A549 (cell line): ENCODE measurements around the gene OVCH2. TPM values are rescaled to one million over a fixed set of nuclear protein-coding genes. Genes with fewer than 3 reads are reported as not detected.

Experiments
- ATAC-seq, 2 experiments: fragments of 200-7000 bp in 1 of 2; fragments of >200 bp in 1 of 2; cut with Nextera tagmentation in 1 of 2; cut with Tn5 transposase in 1 of 2; 3 replicates each; pipeline versions ENCODE4 v1.8.0 to v1.9.1; 2018 to 2020; ENCODE audit warnings: mild to moderate bottlenecking in 1 of 2, moderate library complexity in 1 of 2
- CTCF ChIA-PET: fragments of 300-600 bp; sonication (Branson Sonifier 250); formaldehyde crosslinking; extraction: SDS; loops from one replicate; lab custom pipeline; 2021; ENCODE audit warnings: antibody characterized with exemption, inconsistent platforms; lab: Yijun Ruan, JAX
- POLR2A ChIA-PET: fragments of 350-600 bp; formaldehyde crosslinking; extraction: SDS; loops from one replicate; lab custom pipeline; 2021; ENCODE audit warnings: antibody characterized with exemption, inconsistent platforms; lab: Yijun Ruan, JAX
- DNase-seq, 2 experiments: peaks; one replicate each; pipeline versions ENCODE4 v3.0.0 to v3.0.0-alpha.2; 2011 to 2016; ENCODE audit warnings: low read depth in 1 of 2, low spot score in 1 of 2
- FAIRE-seq: peaks from 2 replicates; lab custom pipeline; 2011; peaks lifted over from hg19 to GRCh38; lab: Jason Lieb, UNC
- H3K27ac ChIP-seq, 2 experiments: fragments of >200 bp; sonication (Bioruptor Twin); formaldehyde crosslinking; 3 replicates each; pipeline ENCODE4 v1.5.1; 2016 to 2017
- H3K4me1 ChIP-seq: fragments of >200 bp; sonication (Bioruptor Twin); formaldehyde crosslinking; 3 replicates; pipeline ENCODE4 v1.6.1; 2016
- H3K4me2 ChIP-seq: fragments of >200 bp; sonication (Bioruptor Twin); formaldehyde crosslinking; 3 replicates; pipeline ENCODE4 v1.6.1; 2016
- H3K4me3 ChIP-seq: fragments of >200 bp; sonication (Bioruptor Twin); formaldehyde crosslinking; 3 replicates; pipeline ENCODE4 v1.5.1; 2016
- H3K9me3 ChIP-seq: fragments of >200 bp; sonication (Bioruptor Twin); formaldehyde crosslinking; 3 replicates; pipeline ENCODE4 v1.6.1; 2016
- BHLHE40 ChIP-seq: IDR thresholded peaks from 2 replicates; pipeline ENCODE4 v1.6.1; 2012; ENCODE audit warnings: low read depth, low read length, inconsistent platforms
- CHD2 ChIP-seq: fragments of 150-350 bp; IDR thresholded peaks from 2 replicates; pipeline ENCODE4 v1.6.1; 2014; ENCODE audit warnings: low read length; ENCODE audit not compliant: partially characterized antibody
- CHD4 ChIP-seq: fragments of 200-600 bp; sonication (generic); IDR thresholded peaks from 2 replicates; pipeline ENCODE4 v1.6.1; 2016; ENCODE audit warnings: antibody characterized with exemption, mild to moderate bottlenecking, borderline replicate concordance
- EHF ChIP-seq: fragments of 250-450 bp; sonication (Bioruptor Pico); IDR thresholded peaks from 2 replicates; pipeline ENCODE4 v1.5.0; 2020; ENCODE audit warnings: mild to moderate bottlenecking
- EP300 ChIP-seq, 2 experiments: fragments of >200 bp; sonication (Bioruptor Twin); formaldehyde crosslinking; IDR thresholded peaks; 2 replicates in 1 of 2; 3 replicates in 1 of 2; pipeline ENCODE4 v1.6.1; 2016 to 2017
- ESRRA ChIP-seq: fragments of 150-350 bp; IDR thresholded peaks from 2 replicates; pipeline ENCODE4 v1.6.1; 2014; ENCODE audit warnings: mild to moderate bottlenecking, low read length, borderline replicate concordance
- FOSL2 ChIP-seq, 2 experiments: fragments of 450-650 bp in 1 of 2; fragments of >200 bp in 1 of 2; sonication (Bioruptor Twin) in 1 of 2; formaldehyde crosslinking; IDR thresholded peaks; 2 replicates each; pipeline versions ENCODE4 v1.5.0 to v1.6.1; 2016 to 2020; ENCODE audit warnings: mild to moderate bottlenecking in 1 of 2, moderate library complexity in 1 of 2
- GATA3 ChIP-seq: IDR thresholded peaks from 2 replicates; pipeline ENCODE4 v1.6.1; 2012; ENCODE audit warnings: borderline replicate concordance
- HES2 ChIP-seq: fragments of >200 bp; sonication (Bioruptor Twin); formaldehyde crosslinking; IDR thresholded peaks from 2 replicates; pipeline ENCODE4 v1.6.1; 2016
- HEYL ChIP-seq: fragments of 250-450 bp; sonication (Bioruptor Pico); IDR thresholded peaks from 2 replicates; pipeline ENCODE4 v1.8.0; 2021; ENCODE audit warnings: mild to moderate bottlenecking, moderate library complexity
- HOXB13 ChIP-seq: fragments of 250-450 bp; sonication (Bioruptor Pico); IDR thresholded peaks from 2 replicates; pipeline ENCODE4 v1.5.0; 2020; ENCODE audit warnings: low read depth, mild to moderate bottlenecking, moderate library complexity
- MAFK ChIP-seq: fragments of 450-650 bp; IDR thresholded peaks from 2 replicates; pipeline ENCODE4 v1.6.1; 2014; ENCODE audit not compliant: partially characterized antibody
- MAZ ChIP-seq: fragments of 150-350 bp; IDR thresholded peaks from 2 replicates; pipeline ENCODE4 v1.6.1; 2014; ENCODE audit warnings: antibody characterized with exemption, low read depth, low read length, borderline replicate concordance
- POLR2A ChIP-seq: IDR thresholded peaks from 2 replicates; pipeline ENCODE4 v1.6.1; 2012; ENCODE audit warnings: mild to moderate bottlenecking, low read length
- REST ChIP-seq: fragments of 200-600 bp; sonication (generic); IDR thresholded peaks from 2 replicates; pipeline ENCODE4 v1.6.1; 2016; ENCODE audit warnings: antibody characterized with exemption, mild to moderate bottlenecking, moderate library complexity
- RFX5 ChIP-seq: fragments of 450-650 bp; IDR thresholded peaks from 2 replicates; pipeline ENCODE4 v1.7.1; 2014; ENCODE audit warnings: antibody characterized with exemption, mild to moderate bottlenecking, moderate library complexity
- SREBF2 ChIP-seq: fragments of 450-650 bp; IDR thresholded peaks from 2 replicates; pipeline ENCODE4 v1.6.1; 2014; ENCODE audit warnings: mild to moderate bottlenecking, moderate library complexity
- TFCP2L1 ChIP-seq: fragments of 250-450 bp; sonication (Bioruptor Pico); IDR thresholded peaks from 2 replicates; pipeline ENCODE4 v1.5.0; 2021; ENCODE audit warnings: mild to moderate bottlenecking
- ZNF302 ChIP-seq: fragments of 250-450 bp; sonication (Bioruptor Pico); IDR thresholded peaks from 2 replicates; pipeline ENCODE4 v1.9.0; 2021; ENCODE audit warnings: inconsistent platforms, mild to moderate bottlenecking, moderate library complexity
- ZSCAN20 ChIP-seq: fragments of 250-450 bp; sonication (Bioruptor Pico); IDR thresholded peaks from 2 replicates; pipeline ENCODE4 v1.8.0; 2022; ENCODE audit warnings: mild to moderate bottlenecking, moderate library complexity
- WGBS: methylation state at CpG from one replicate; pipeline ENCODE4 v1.1.6; 2017; ENCODE audit errors: missing lambda C conversion rate; 5-methylcytosine and 5-hydroxymethylcytosine counted together
- polyA plus RNA-seq, 4 experiments: library from polyadenylated mRNA; depleted of rRNA in 3 of 4; stranded (reverse); fragments of >200 nt; fragmentation: RNase III in 1 of 4; extraction: RNeasy Plus Mini Kit Qiagen cat#74134 plus additional on column Dnase treatment in 1 of 4; gene quantifications; 2 replicates in 3 of 4; 3 replicates in 1 of 4; pipeline ENCODE4 v1.2.3, GENCODE V29; 2011 to 2017
- TF ChIP-seq, protein P1 (sequence below): fragments of >200 bp; sonication (Bioruptor Twin); formaldehyde crosslinking; IDR thresholded peaks from 3 replicates; pipeline ENCODE4 v1.5.1; 2016
- TF ChIP-seq, protein P2 (sequence below): IDR thresholded peaks from 2 replicates; pipeline ENCODE4 v1.6.1; 2012
- TF ChIP-seq, protein P3 (sequence below): fragments of 450-650 bp; IDR thresholded peaks from 2 replicates; pipeline ENCODE4 v1.6.1; 2014; ENCODE audit warnings: antibody characterized with exemption

Gene OVCH2
- polyA plus RNA-seq, 2 of the 4 experiments (the other 2 are of a cell fraction), result not detected

- no peak for DNase-seq
- ChIA-PET POLR2A (no interaction called here), CTCF (interaction anchor here (1.0 to 4.6 kb wide), 3 partner anchors 10 to 112 kb away, joined by 3 to 26 read pairs (median 3); partner anchors contain the start of gene CYB5R2)
- Histone ChIP-seq H3K4me2 (no peak overlapping the region), H3K9me3 (no peaks in the 10 kb centered on the region), H3K27ac (no peak overlapping the region), H3K4me1 (no peaks in the 10 kb centered on the region), H3K4me3 (no peak overlapping the region)
- WGBS, result 33% methylated on average over 2 of the region's 2 CpGs
- no peak for FAIRE-seq
- no peak for ATAC-seq
- no peak for TF ChIP-seq MAFK
- TF ChIP-seq, protein P1, sequence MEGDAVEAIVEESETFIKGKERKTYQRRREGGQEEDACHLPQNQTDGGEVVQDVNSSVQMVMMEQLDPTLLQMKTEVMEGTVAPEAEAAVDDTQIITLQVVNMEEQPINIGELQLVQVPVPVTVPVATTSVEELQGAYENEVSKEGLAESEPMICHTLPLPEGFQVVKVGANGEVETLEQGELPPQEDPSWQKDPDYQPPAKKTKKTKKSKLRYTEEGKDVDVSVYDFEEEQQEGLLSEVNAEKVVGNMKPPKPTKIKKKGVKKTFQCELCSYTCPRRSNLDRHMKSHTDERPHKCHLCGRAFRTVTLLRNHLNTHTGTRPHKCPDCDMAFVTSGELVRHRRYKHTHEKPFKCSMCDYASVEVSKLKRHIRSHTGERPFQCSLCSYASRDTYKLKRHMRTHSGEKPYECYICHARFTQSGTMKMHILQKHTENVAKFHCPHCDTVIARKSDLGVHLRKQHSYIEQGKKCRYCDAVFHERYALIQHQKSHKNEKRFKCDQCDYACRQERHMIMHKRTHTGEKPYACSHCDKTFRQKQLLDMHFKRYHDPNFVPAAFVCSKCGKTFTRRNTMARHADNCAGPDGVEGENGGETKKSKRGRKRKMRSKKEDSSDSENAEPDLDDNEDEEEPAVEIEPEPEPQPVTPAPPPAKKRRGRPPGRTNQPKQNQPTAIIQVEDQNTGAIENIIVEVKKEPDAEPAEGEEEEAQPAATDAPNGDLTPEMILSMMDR, result no peak
- TF ChIP-seq, protein P2, sequence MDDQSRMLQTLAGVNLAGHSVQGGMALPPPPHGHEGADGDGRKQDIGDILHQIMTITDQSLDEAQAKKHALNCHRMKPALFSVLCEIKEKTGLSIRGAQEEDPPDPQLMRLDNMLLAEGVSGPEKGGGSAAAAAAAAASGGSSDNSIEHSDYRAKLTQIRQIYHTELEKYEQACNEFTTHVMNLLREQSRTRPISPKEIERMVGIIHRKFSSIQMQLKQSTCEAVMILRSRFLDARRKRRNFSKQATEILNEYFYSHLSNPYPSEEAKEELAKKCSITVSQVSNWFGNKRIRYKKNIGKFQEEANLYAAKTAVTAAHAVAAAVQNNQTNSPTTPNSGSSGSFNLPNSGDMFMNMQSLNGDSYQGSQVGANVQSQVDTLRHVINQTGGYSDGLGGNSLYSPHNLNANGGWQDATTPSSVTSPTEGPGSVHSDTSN, result no peak
These were observed 22.7 kb downstream of the OVCH2 start for GRCh38 chr11:7683571-7683970.

GRCh38 chr11:7677796-7678201 is 28.5 kb downstream of the OVCH2 start:
- Histone ChIP-seq H3K4me1 (peaks cover 13% of the 10 kb centered on the region; the same call in 1 of the 3 replicates), H3K27ac (no peak overlapping the region), H3K4me2 (no peak overlapping the region)
- CTCF ChIA-PET, result interaction anchor here (0.6 to 5.1 kb wide), 7 partner anchors 11 to 576 kb away, joined by 3 to 40 read pairs (median 7); no protein-coding TSS in a partner anchor
- FAIRE-seq (no peak), DNase-seq (no peak)
- WGBS, result 50% methylated on average over 4 of the region's 4 CpGs
- POLR2A ChIA-PET, result no interaction called here
- TF ChIP-seq, protein P2, result no peak
- no peak for TF ChIP-seq SREBF2
- no peak for TF ChIP-seq HEYL (CRISPR knock-in tag)
- no peak for TF ChIP-seq ZNF302
- TF ChIP-seq CHD2, result no peak
- no peak for TF ChIP-seq BHLHE40
- no peak for TF ChIP-seq FOSL2 (IDR thresholded peaks at IDR 0.05)
- TF ChIP-seq FOSL2 (CRISPR knock-in tag; IDR thresholded peaks at IDR 0.05), result no peak
- TF ChIP-seq REST, result no peak
- no peak for TF ChIP-seq ESRRA
- TF ChIP-seq EHF (CRISPR knock-in tag), result no peak
- no peak for TF ChIP-seq MAZ
- TF ChIP-seq, all 56 proteins: peak for 0
- Histone ChIP-seq H3K4me3 (no peak overlapping the region), H3K9me3 (no peaks in the 10 kb centered on the region)
- ATAC-seq, result no peak

GRCh38 chr11:7677071-7677470 is 29.2 kb downstream of the OVCH2 start:
- Histone ChIP-seq H3K4me1 (peaks cover 13% of the 10 kb centered on the region; the same call in 1 of the 3 replicates), H3K27ac (no peak overlapping the region), H3K4me3 (no peak overlapping the region), H3K9me3 (no peaks in the 10 kb centered on the region), H3K4me2 (no peak overlapping the region)
- ChIA-PET POLR2A (no interaction called here), CTCF (interaction anchor here (0.6 to 5.1 kb wide), 7 partner anchors 11 to 576 kb away, joined by 3 to 40 read pairs (median 5); no protein-coding TSS in a partner anchor)
- FAIRE-seq (no peak), DNase-seq (peak in 1 of 2 experiments; percentile 44), ATAC-seq (peak in 1 of 2 experiments; percentile 16; a peak in 2 of 6 replicates)
- WGBS, result 59% methylated on average over 5 of the region's 5 CpGs
- no peak for TF ChIP-seq EP300 (IDR thresholded peaks at IDR 0.05)
- TF ChIP-seq ZSCAN20, result no peak
- TF ChIP-seq HOXB13, result no peak
- TF ChIP-seq EHF (CRISPR knock-in tag), result no peak
- TF ChIP-seq GATA3, result no peak
- no peak for TF ChIP-seq RFX5
- TF ChIP-seq, protein P2, result no peak
- no peak for TF ChIP-seq ESRRA
- TF ChIP-seq TFCP2L1 (CRISPR knock-in tag), result no peak
- no peak for TF ChIP-seq CHD2
- TF ChIP-seq POLR2A, result no peak
- TF ChIP-seq, protein P3, sequence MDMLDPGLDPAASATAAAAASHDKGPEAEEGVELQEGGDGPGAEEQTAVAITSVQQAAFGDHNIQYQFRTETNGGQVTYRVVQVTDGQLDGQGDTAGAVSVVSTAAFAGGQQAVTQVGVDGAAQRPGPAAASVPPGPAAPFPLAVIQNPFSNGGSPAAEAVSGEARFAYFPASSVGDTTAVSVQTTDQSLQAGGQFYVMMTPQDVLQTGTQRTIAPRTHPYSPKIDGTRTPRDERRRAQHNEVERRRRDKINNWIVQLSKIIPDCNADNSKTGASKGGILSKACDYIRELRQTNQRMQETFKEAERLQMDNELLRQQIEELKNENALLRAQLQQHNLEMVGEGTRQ, result no peak
- no peak for TF ChIP-seq CHD4
- no peak for TF ChIP-seq HES2
